Sigmoid colon (tissue), 7 donors: ENCODE results near the gene PPP1R9B. TPM values are rescaled to one million over a fixed set of nuclear protein-coding genes. Genes with fewer than 3 reads are reported as not detected.
A peak's percentile ranks its signal among the peaks of the same experiment; 100 is the strongest.

ENCODE experiments used
- DNase-seq: peaks from one replicate; pipeline ENCODE4 v3.0.0-alpha.2; 2019
- H3K27ac ChIP-seq, 4 donors: fragments of 200-600 bp; sonication (generic); one replicate each; pipeline ENCODE4 v1.5.1; 2016 to 2019; ENCODE audit warnings: mild to moderate bottlenecking in 1 of 4
- H3K27me3 ChIP-seq, 3 donors: fragments of 200-600 bp; sonication (generic); one replicate each; pipeline ENCODE4 v1.5.1; 2019; ENCODE audit warnings: mild to moderate bottlenecking in 1 of 3
- H3K36me3 ChIP-seq, 4 donors: fragments of 200-600 bp; sonication (generic); one replicate each; pipeline ENCODE4 v1.5.1; 2016 to 2019
- H3K4me1 ChIP-seq, 4 donors: fragments of 200-600 bp; sonication (generic); one replicate each; pipeline ENCODE4 v1.5.1; 2017 to 2019
- H3K4me3 ChIP-seq, 4 donors: fragments of 200-600 bp; sonication (generic); one replicate each; pipeline ENCODE4 v1.5.1; 2017 to 2019; ENCODE audit warnings: mild to moderate bottlenecking in 2 of 4, moderate library complexity in 1 of 4
- H3K9me3 ChIP-seq, 4 donors: fragments of 200-600 bp in 3 of 4; sonication (generic) in 3 of 4; one replicate each; pipeline versions ENCODE4 v1.5.1 to v1.6.1; 2013 to 2019
- EP300 ChIP-seq, 4 donors: sonication (generic); formaldehyde crosslinking; IDR thresholded peaks; one replicate each; pipeline ENCODE4 v1.6.1; 2017; ENCODE audit warnings: antibody characterized with exemption in 4 of 4
- POLR2A ChIP-seq, 2 donors: fragments of 450-650 bp; IDR thresholded peaks; one replicate each; pipeline ENCODE4 v1.6.1; 2016; ENCODE audit warnings: antibody characterized with exemption in 2 of 2, mild to moderate bottlenecking in 2 of 2, moderate library complexity in 2 of 2
- POLR2AphosphoS5 ChIP-seq, 4 donors: sonication (generic); formaldehyde crosslinking; IDR thresholded peaks; one replicate each; pipeline ENCODE4 v1.6.1; 2017; ENCODE audit warnings: antibody characterized with exemption in 4 of 4
- WGBS, 2 donors: extraction: QIAGEN DNeasy Blood & Tissue Kit; methylation state at CpG; one replicate each; pipeline ENCODE4 v1.1.7; 2013; 5-methylcytosine and 5-hydroxymethylcytosine counted together
- intact Hi-C: fragments of 100-400 bp; cut with DNase I; formaldehyde crosslinking; loops from one replicate; pipeline ENCODE4 v1.15.1; 2023
- polyA plus RNA-seq, 3 donors: library from polyadenylated mRNA; stranded (reverse); fragments of 200-250 nt; gene quantifications; one replicate each; pipeline ENCODE4 v1.2.3, GENCODE V29; 2013
- total RNA-seq, 4 donors: library from RNA; depleted of rRNA; stranded (reverse); fragments of >200 nt; gene quantifications; one replicate each; pipeline ENCODE4 v1.1.0, GENCODE V29; 2016
- TF ChIP-seq, protein P1 (sequence below), 4 experiments: fragments of 450-650 bp in 3 of 4; fragments of 200-600 bp in 1 of 4; IDR thresholded peaks; one replicate each; pipeline ENCODE4 v1.5.1; 2016 to 2019; ENCODE audit warnings: antibody characterized with exemption in 4 of 4, mild to moderate bottlenecking in 3 of 4, moderate library complexity in 2 of 4
- donor health status: healthy with polysubstance abuse.
- donor health status: Bipolar disorder and iron deficiency.
- donor health status: healthy.

Gene PPP1R9B
- total and polyA plus RNA-seq, 7 donors, result 9.0 to 38.7 (median 16.8) TPM

DNA sequence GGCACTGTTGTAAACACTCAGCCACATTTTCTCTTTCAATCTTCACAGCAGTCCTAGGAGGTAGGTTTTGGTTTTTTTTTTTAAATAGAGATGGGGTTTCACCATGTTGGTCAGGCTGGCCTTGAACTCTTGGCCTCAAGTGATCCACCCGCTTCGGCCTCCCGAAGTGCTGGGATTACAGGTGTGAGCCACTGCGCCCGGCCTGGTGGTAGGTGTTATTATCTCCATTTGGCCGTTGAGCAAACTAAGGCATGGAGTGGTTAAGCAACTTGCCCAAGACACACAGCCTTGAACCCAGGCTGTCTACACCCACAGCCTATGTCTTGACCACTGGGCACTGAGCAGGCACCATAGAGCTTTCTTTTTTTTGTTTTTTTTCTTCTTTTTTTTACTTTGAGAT is 24.0 kb upstream of the PPP1R9B start:
- Histone ChIP-seq H3K4me3 (no peak overlapping the region), H3K9me3 (no peaks in the 10 kb centered on the region), H3K4me1 (peaks cover 0 to 62% (median 57%) of the 10 kb centered on the region in 4 donors), H3K27me3 (no peaks in the 10 kb centered on the region), H3K27ac (peak overlapping the region; percentile 66 to 99 (median 84)), H3K36me3 (peaks cover 0 to 19% (median 8%) of the 10 kb centered on the region in 4 donors)
- 70 to 79% methylated on average over 6 of the region's 6 CpGs for WGBS, 2 donors
- intact Hi-C loops, result no loop called here
- TF ChIP-seq POLR2A (IDR thresholded peaks at IDR 0.05) (no peak), POLR2AphosphoS5 (IDR thresholded peaks at IDR 0.05) (no peak), EP300 (IDR thresholded peaks at IDR 0.05) (no peak)
- TF ChIP-seq, protein P1, sequence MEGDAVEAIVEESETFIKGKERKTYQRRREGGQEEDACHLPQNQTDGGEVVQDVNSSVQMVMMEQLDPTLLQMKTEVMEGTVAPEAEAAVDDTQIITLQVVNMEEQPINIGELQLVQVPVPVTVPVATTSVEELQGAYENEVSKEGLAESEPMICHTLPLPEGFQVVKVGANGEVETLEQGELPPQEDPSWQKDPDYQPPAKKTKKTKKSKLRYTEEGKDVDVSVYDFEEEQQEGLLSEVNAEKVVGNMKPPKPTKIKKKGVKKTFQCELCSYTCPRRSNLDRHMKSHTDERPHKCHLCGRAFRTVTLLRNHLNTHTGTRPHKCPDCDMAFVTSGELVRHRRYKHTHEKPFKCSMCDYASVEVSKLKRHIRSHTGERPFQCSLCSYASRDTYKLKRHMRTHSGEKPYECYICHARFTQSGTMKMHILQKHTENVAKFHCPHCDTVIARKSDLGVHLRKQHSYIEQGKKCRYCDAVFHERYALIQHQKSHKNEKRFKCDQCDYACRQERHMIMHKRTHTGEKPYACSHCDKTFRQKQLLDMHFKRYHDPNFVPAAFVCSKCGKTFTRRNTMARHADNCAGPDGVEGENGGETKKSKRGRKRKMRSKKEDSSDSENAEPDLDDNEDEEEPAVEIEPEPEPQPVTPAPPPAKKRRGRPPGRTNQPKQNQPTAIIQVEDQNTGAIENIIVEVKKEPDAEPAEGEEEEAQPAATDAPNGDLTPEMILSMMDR (IDR thresholded peaks at IDR 0.05), result no peak
- no peak for DNase-seq

DNA sequence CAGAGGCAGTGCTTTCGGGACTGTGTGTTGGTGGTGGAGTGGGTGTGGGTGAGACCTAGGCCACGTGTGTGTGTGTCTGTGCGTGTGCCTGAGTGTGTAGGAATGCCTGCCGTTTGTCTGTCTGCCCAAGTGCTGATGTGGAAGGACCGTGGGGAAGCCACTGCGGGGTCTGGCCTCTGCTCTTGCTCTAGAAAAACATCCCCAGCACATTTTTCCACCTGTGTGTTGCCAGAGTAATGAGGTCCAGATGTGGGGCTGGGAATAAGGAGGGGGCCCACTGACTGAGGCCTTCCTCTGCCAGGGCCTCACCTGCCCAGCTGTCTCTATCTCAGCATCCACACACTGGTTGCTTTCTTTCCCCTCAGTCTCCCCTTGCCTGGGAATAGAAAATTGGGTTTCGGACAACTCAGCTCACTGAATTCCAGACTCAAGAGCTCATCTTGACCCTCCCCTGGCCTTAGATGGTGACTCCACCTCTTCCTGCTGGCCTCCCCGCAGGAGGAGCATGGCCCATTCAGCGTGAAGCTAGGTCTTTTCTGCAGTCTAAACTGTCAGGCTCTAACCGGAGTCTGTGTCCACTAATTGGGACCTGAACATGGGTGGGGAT is 23.0 kb upstream of the PPP1R9B start:
- Histone ChIP-seq H3K36me3 (peaks cover 0 to 19% (median 8%) of the 10 kb centered on the region in 4 donors), H3K27me3 (no peaks in the 10 kb centered on the region), H3K4me3 (no peak overlapping the region), H3K4me1 (peaks cover 0 to 67% (median 62%) of the 10 kb centered on the region in 4 donors), H3K27ac (peak overlapping the region; percentile 66 to 99 (median 84)), H3K9me3 (no peaks in the 10 kb centered on the region)
- TF ChIP-seq POLR2A (IDR thresholded peaks at IDR 0.05) (no peak), EP300 (IDR thresholded peaks at IDR 0.05) (no peak), POLR2AphosphoS5 (IDR thresholded peaks at IDR 0.05) (no peak)
- TF ChIP-seq, protein P1 (IDR thresholded peaks at IDR 0.05), result no peak
- intact Hi-C loops, result no loop called here
- no peak for DNase-seq
- WGBS, 2 donors, result 71 to 79% methylated on average over 10 of the region's 10 CpGs

DNA sequence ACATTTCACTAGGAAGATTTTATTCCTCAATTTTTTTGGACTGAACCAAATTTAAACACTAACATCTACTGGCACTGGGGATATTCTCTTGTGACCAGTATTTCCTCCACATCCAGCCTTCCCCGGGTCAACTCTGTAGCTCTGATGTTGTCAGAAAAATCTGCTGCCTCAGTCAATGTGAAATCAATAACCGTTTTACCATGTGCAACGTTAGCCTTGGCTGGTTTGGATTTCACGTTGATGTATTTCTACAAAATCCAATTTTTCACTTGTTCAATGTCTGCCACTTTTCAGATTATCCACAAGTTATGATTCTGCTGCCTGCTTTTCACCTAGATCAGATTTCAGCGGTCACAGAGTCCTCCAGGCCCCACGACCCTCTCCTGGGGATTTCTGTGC is 22.5 kb upstream of the PPP1R9B start:
- H3K27ac ChIP-seq, result peak overlapping the region; percentile 66 to 99 (median 84)
- WGBS, 2 donors, result 82% methylated on average over 6 of the region's 6 CpGs
- H3K9me3 ChIP-seq, result no peaks in the 10 kb centered on the region
- H3K27me3 ChIP-seq, result no peaks in the 10 kb centered on the region
- H3K4me3 ChIP-seq, result no peak overlapping the region
- TF ChIP-seq EP300 (IDR thresholded peaks at IDR 0.05) (no peak), POLR2A (IDR thresholded peaks at IDR 0.05) (no peak), POLR2AphosphoS5 (IDR thresholded peaks at IDR 0.05) (no peak)
- TF ChIP-seq, protein P1 (IDR thresholded peaks at IDR 0.05), result no peak
- intact Hi-C loops, result no loop called here
- peaks cover 0 to 67% (median 62%) of the 10 kb centered on the region in 4 donors for H3K4me1 ChIP-seq
- no peak for DNase-seq
- peaks cover 0 to 19% (median 8%) of the 10 kb centered on the region in 4 donors for H3K36me3 ChIP-seq

DNA sequence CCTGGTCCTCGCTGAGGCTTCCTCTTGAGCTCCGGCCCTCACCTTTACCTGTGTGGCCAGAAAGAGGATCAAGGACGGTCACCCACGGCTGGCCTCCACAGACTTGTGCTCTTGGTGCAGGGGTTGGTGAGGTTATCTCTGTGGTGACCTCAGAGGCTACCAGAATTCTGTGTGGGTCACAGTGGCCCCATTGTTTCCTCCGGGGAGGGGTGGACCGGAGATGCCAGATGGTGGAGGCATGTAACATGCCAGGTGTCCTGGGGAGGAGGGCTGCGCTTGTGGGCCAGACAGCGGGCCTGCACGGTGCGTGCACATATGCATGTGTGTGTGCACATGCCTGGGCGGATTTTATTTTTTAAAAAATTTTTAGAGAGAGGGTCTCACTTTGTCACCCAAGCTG is 21.7 kb upstream of the PPP1R9B start:
- peaks cover 0 to 67% (median 62%) of the 10 kb centered on the region in 4 donors for H3K4me1 ChIP-seq
- no peaks in the 10 kb centered on the region for H3K27me3 ChIP-seq
- no peak for DNase-seq
- H3K4me3 ChIP-seq, result no peak overlapping the region
- H3K36me3 ChIP-seq, result peaks cover 0 to 19% (median 8%) of the 10 kb centered on the region in 4 donors
- peak overlapping the region in 2 of 4 donors; percentile 75 to 99 for H3K27ac ChIP-seq
- WGBS, 2 donors, result 92 to 94% methylated on average over 11 of the region's 11 CpGs
- TF ChIP-seq POLR2A (IDR thresholded peaks at IDR 0.05), result no peak
- intact Hi-C loops, result no loop called here
- no peaks in the 10 kb centered on the region for H3K9me3 ChIP-seq

DNA sequence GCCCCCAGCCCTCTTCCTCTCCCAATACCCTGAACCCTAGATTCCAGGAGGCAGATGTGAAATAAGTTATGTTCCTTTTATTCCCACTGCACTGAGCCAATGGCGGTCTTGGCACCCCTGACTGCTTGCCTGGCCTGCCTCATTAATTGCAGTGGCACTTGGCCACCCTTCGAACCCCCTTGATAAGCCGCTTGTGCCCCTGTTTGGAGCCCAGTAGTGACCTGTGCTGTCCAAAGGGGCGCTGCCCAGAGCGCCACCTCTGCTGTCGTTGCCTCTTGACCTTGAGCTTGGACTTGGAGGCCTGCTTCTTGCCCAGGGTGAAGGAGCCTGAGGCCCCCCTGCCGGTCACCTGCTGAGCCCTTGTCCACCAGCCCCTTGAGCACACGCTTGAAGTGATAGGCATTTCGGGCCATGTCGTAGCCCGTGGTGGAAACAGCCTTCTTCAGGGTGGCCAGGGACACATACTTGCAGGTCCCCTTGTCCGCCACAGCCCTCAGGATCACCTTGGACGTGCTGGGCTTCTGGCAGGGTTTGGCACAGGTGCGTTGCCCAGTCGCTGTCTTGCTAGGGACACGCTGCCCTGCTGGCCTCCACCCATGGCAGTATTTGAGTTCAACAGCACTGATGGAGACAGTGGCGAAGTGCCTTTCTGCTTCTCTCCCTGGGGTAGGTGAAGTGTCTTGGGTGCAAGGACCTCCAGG is 21.0 kb upstream of the PPP1R9B start:
- H3K9me3 ChIP-seq, result no peaks in the 10 kb centered on the region
- WGBS, 2 donors, result 93 to 95% methylated on average over 17 of the region's 17 CpGs
- H3K27me3 ChIP-seq, result no peaks in the 10 kb centered on the region
- H3K4me3 ChIP-seq, result no peak overlapping the region
- peaks cover 0 to 19% (median 8%) of the 10 kb centered on the region in 4 donors for H3K36me3 ChIP-seq
- intact Hi-C loops, result no loop called here
- peaks cover 0 to 67% (median 59%) of the 10 kb centered on the region in 4 donors for H3K4me1 ChIP-seq
- H3K27ac ChIP-seq, result no peak overlapping the region
- TF ChIP-seq, protein P1 (IDR thresholded peaks at IDR 0.05), result no peak
- TF ChIP-seq POLR2AphosphoS5 (IDR thresholded peaks at IDR 0.05) (no peak), EP300 (IDR thresholded peaks at IDR 0.05) (no peak), POLR2A (IDR thresholded peaks at IDR 0.05) (no peak)
- no peak for DNase-seq
